ENCODE measurements around the gene PABPN1L. TPM values are rescaled to one million over a fixed set of nuclear protein-coding genes. Genes with fewer than 3 reads are reported as not detected.

PABPN1L gene
- total RNA-seq, 1 donor from 2014 or later: not detected

- intact Hi-C loops (cut with DNase I): no loop called here
- no peak for DNase-seq (ENCODE audit: low spot score)
- ATAC-seq: no peak
Observed at GRCh38 chr16:88856122-88856827, 10.2 kb downstream of the PABPN1L start.

GRCh38 chr16:88855736-88856121 is 10.7 kb downstream of the PABPN1L start:
- DNase-seq (ENCODE audit: low spot score) (no peak), ATAC-seq (no peak)
- intact Hi-C loops (cut with DNase I): no loop called here

GRCh38 chr16:88855176-88855575 is 11.3 kb downstream of the PABPN1L start:
- ATAC-seq (no peak), DNase-seq (ENCODE audit: low spot score) (no peak)
- intact Hi-C loops (cut with DNase I): no loop called here

- intact Hi-C loops (cut with DNase I): no loop called here
- ATAC-seq: no peak
- DNase-seq (ENCODE audit: low spot score): no peak
Observed at GRCh38 chr16:88854306-88855111, 12.0 kb downstream of the PABPN1L start.

GRCh38 chr16:88853325-88853941 is 13.0 kb downstream of the PABPN1L start:
- ATAC-seq: peak; percentile 18
- intact Hi-C loops (cut with DNase I): no loop called here
- DNase-seq (ENCODE audit: low spot score): no peak

- intact Hi-C loops (cut with DNase I): no loop called here
- DNase-seq (ENCODE audit: low spot score): no peak
- ATAC-seq: no peak
Observed at GRCh38 chr16:88851616-88852015, 14.8 kb downstream of the PABPN1L start.

- DNase-seq (ENCODE audit: low spot score) (no peak), ATAC-seq (no peak)
- intact Hi-C loops (cut with DNase I): no loop called here
Observed at GRCh38 chr16:88850531-88851199, 15.8 kb downstream of the PABPN1L start.

- intact Hi-C loops (cut with DNase I): no loop called here
- DNase-seq (ENCODE audit: low spot score) (no peak), ATAC-seq (no peak)
Observed at GRCh38 chr16:88848557-88848956, 17.9 kb downstream of the PABPN1L start.

GRCh38 chr16:88847654-88848053 is 18.8 kb downstream of the PABPN1L start:
- DNase-seq (ENCODE audit: low spot score) (no peak), ATAC-seq (no peak)
- intact Hi-C loops (cut with DNase I): no loop called here

GRCh38 chr16:88846088-88846487 is 20.4 kb downstream of the PABPN1L start:
- ATAC-seq: no peak
- DNase-seq (ENCODE audit: low spot score): no peak
- intact Hi-C loops (cut with DNase I): no loop called here

GRCh38 chr16:88844419-88845036 is 21.9 kb downstream of the PABPN1L start:
- DNase-seq (ENCODE audit: low spot score) (no peak), ATAC-seq (no peak)
- intact Hi-C loops (cut with DNase I): no loop called here

- no peak for DNase-seq (ENCODE audit: low spot score)
- no peak for ATAC-seq
- intact Hi-C loops (cut with DNase I): no loop called here
Observed at GRCh38 chr16:88843256-88843655, 23.2 kb downstream of the PABPN1L start.

GRCh38 chr16:88842806-88843205 is 23.7 kb downstream of the PABPN1L start:
- ATAC-seq (no peak), DNase-seq (ENCODE audit: low spot score) (no peak)
- intact Hi-C loops (cut with DNase I): no loop called here

- intact Hi-C loops (cut with DNase I): no loop called here
- ATAC-seq (no peak), DNase-seq (ENCODE audit: low spot score) (no peak)
Observed at GRCh38 chr16:88842308-88842756, 24.1 kb downstream of the PABPN1L start.

GRCh38 chr16:88841521-88842307 is 24.7 kb downstream of the PABPN1L start:
- no peak for ATAC-seq
- intact Hi-C loops (cut with DNase I): no loop called here
- no peak for DNase-seq (ENCODE audit: low spot score)

GRCh38 chr16:88840600-88841215 is 25.8 kb downstream of the PABPN1L start:
- ATAC-seq (no peak), DNase-seq (ENCODE audit: low spot score) (no peak)
- intact Hi-C loops (cut with DNase I): no loop called here

- intact Hi-C loops (cut with DNase I): no loop called here
- no peak for DNase-seq (ENCODE audit: low spot score)
- no peak for ATAC-seq
Observed at GRCh38 chr16:88839745-88840599, 26.5 kb downstream of the PABPN1L start.
